NCI-H345 treated with DMSO at 0.1 percent for 48 hours (cell line): ENCODE data around the gene PLVAP.
A peak's percentile ranks its signal among the peaks of the same experiment; 100 is the strongest.
"Not testable (repeated sequence)": the region's sequence is repeated elsewhere in the genome, so short reads cannot be mapped to it uniquely, and the experiment has no call there.

Experiments used
- DNase-seq: peaks from one replicate; lab custom pipeline; 2025; ENCODE audit not compliant: unreplicated experiment; lab: John Stamatoyannopoulos, UW

The PLVAP gene

DNA sequence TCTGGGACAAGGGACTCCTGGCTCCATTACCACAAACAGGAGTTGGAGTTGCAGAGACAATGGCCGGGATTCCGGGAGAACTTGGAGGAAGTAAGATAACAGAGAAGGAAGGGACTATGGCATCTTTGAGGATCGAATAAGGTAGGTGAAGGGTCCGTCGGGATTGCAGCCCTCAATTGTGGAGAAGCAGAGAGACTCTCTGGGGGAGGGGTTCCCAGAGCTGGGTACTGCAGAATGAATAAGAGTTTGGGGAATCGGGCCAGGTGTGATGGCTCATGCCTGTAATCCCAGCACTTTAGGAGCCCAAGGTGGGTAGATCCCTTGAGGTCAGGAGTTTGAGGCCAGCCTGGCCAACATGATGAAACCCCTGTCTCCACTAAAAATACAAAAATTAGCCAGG lies 24.5 kb upstream of the PLVAP start:
- no peak for DNase-seq

DNA sequence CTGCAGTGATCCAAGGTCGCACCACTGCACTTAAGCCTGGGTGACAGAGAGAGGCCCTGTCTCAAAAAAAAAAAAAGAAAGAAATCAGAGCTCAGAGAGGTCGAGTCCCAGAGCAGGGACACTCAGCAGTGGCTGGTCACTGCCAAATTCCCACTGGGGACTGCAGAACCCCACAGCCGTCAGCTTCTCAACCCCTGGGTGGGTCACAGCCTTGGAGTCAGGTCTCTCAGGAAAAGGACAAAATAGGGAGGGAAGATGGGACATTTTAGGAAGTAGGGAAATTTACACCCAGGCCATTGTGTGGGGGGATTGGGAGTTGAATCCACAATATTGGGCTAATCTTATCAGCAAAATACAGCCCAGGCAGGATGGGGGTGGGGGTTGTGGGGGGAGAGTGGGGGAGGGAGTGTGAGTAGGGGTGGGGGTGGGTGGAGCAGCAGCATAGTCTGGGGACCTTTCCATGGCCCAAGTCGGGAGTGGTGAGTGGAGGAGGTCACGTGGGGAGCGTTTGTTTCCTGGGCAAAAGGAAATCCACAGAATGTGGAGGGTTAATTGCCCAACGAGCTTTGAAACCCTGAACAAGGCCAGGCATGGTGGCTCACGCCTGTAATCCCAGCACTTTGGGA lies 21.9 kb upstream of the PLVAP start:
- DNase-seq: no peak

DNA sequence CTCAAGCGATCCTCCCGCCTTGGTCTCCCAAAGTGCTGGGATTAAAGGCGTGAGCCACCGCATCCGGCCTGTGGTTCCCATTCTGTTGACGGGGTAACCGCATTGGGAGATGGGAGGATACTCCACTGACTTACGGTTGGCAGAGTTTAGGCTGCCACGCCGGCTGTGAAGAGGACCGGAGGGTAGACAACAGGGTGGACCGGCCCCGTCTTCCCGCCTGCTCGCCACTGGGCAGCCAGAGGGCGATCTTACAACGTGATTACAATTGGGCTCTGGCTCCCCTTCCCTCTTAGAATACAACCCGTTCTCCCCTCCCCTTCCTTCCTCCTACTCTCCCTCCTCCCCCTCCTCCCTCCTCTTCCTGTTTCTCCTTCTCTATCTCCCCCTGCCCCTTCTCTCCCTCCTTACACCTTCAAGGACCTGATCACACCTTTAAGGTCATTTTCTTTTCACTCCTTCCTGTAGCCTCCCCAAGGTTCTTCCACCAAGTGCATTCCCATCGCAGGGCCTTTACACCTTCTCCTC lies 17.8 kb upstream of the PLVAP start:
- no peak for DNase-seq

DNA sequence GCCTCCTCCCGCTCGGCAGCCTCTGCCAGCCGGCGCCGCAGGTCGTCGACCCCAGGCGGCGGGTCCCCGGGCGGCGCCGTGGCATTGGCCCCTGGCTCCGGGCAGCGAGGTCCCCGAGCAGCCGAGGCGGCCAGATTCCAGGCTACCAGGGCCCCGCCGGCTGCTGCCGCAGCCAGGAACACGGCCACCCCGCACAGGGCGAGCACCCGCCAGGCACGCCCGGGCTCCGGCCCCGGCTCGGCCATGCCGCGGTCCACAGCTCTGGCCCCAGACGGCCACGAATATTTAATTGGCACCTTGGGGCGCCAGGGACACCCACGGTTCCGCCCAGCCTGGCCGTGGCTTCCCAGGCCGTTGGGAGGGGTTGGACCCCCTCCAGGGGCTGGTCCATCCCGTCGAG lies 16.8 kb upstream of the PLVAP start, which contains the start of gene CCDC194:
Gene CCDC194, minus strand, starts transcription at position 283 of the 400 bp plus-strand sequence. Its CDS starts 38 bp downstream, at position 245.
- DNase-seq: no peak

DNA sequence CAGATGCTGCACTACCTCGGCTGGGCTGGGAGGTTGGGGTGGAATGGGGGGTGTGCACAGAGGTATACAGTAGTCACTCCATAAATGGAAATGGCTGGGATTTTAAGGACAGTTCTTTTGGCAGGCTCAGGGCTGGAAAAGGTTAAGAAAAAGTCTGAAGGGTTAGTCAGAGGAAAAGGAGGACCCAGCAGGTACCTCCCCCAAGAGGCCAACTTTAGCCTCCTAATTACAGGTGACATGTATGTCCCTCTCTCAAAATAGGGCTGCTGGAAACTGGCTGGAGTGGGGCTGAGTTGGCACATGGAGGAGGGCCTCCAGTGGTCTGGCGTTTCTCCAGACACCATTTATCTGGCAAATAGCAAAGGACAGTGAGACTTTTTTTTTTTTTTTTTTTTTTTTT lies 15.9 kb upstream of the PLVAP start:
- no peak for DNase-seq

DNA sequence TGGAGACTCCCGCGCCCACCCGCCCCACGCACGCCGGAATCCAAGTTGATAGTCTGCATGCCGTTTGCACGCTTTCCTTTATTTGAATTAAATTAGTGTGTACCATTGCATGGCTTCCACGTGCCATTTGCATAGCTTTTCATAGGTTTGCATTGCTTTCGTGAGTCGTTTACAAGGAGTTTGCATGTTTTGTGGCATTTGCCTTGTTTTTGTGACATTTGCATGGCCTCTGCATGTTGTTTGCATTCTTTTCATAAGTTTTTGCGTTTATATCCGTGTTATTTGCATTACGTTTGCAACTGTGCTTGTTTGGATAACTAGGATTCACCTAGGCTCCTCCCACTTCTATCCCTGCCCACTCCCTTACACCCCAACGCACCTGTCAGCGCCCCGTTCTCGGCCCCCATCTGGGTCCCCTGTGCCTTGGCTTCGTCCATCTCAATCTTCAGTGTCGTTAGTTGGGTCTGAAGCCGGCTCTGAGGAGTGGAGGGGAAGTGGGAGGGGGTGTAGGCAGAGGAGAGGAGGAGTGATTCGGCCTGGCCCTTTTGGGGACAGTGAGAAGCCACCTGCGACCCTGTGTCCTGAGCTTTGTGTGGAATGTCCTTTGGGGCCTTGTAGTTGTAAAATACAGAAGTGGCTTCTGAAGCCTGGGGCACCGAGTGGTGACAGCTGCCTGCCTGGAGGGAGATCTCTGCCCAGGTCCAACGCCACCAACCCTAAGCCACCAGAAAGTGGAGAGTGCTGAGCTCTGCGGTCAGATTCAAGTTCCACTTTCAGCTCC lies 14.4 kb upstream of the PLVAP start:
- no peak for DNase-seq

DNA sequence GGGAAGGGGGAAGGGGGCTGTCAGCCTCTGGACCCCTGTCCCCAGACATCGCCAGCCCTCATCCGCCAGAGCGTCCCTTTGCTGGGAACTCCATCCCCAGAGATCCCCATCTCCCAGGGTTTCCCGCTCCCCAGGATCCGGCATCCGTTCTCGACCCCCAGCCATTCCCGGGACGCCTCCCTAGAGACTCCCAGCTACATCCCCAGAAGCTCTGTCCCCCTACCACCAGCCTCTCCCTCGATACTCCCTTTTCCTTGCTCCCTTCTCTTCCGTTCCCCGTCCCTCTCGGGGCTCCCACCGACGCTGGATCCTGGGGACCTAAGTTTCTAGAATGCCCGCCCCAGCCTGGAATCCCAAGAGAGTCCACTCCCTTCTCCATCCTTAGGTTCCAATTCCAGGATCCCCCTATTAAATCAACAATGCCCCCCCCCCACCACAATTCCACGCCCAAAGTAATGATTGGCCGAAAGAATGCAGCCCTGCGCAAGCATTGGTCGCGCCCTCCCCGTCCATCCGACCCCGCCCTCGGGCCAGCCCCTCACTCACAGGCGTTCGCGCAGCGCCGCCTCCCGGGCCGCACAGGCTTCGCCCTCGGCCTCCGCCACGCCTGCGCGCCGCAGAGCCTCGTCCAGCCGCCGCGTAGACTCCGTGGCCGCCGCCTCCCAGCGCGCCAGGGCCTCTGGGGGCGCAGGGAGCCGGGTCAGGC lies 13.7 kb upstream of the PLVAP start:
- peak; percentile 50 for DNase-seq

DNA sequence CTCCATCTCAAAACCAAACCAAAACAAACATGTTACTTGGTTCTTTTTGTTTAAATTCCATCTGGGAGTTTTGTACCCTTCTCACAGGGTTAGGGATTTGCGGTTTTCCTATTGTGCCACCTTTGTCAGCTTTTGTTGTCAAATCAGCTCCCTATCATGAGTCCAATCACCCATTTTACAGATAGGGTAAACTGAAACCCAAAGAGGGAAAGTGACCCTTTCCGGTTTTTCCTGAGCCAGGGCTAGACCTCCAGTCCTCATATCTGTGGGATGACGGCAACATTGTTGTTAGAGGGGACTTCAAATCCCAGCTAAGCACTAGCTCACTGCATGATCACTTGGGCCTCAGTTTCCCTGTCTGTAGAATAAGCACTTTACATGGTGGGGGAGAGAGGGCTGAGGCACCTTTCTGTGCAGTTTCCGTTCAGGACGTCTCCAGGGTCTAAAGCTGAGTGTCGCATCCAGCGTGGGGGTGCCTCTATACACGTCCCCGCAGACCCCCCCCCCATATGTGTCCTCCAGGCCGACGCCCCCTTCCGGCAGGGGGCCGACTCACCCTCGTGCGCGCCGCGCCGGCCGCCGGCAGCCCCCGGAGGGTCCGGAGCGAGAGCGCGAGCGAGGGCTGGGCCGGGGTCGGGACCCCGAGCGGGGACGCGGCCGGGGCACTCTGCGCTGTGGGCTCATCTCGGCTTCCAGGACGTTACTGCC lies 13.0 kb upstream of the PLVAP start:
- no peak for DNase-seq

DNA sequence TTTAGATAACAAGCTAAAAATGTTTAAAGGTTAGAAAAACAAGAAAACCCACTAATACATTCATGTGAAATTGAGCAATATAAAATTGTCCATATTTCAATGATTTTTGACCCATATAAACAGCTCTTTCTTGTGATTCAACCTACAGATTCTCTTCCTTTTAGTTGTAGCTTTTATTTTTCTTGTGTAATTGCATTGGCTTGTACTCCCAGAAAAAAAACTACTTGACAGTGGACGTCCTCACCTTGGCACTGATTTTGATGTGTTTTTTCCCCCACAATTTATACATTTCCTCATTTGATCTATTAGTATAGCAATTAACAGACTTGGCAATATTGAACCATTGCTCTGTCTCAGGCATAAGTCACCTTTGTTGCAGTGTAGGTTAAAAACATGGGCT lies 12.1 kb upstream of the PLVAP start:
- no peak for DNase-seq

DNA sequence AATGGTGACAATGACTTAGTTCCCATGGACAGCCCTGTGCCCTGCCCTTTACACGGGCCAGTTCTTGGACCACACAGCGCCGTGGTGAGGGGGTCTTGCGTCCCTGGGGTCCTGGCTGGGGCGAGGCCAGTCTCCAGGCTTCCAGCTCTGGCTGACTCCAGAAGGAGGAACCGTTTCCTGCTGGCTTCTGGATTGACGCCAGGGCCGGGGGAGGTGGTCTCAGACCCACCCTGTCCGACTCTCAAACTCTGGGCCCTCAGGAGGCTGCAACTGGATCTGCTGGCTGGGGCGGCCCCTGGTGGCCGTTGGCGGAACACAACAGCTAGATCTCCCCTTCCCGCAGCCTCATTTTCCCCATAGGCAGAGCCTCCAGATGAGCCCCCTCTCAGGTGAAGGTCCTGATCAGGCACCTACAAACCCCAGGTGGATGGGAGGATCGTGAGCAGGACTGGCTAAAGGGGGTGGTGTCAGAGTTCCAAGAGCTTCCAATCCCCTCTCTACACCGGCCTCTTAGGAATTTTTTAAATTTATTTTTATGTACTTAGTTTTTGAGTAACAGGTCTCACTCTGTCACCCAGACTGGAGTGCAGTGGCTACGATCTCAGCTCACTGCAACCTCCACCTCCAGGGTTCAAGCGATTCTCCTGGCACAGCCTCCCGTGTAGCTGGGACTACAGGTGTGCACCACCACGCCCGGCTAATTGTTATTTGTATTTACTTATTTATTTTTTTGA lies 8.9 kb upstream of the PLVAP start:
- DNase-seq: peak; percentile 4

DNA sequence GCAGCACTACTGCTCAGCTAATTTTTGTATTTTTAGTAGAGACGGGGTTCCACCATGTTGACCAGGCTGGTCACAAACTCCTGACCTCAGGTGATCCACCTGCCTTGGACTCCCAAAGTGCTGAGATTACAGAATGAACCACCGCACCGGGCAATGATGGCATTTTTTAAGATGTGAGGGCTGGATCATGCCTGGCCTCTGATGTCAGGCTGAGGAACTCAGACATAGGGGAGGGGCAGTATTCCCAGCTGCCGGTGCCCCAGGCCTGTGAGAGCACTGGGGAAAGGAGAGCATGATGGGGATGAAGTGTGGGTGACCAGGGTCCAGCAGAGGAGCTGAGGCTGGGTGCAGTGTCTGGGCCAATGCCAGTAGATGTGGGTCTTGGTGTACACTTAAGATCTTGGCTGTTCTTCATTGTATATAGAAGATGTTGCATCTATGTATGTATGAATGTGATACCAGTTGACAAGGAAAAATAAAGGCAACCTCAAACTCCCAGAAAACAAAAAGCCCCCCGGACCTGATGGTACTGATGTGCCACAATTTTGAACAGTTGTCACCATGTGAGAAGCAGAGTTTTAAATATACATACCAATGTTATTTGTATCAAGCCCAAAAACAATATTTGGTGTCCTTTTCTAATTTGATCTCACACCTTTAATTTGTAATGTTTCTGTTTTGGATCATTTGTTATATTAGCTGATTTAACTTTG lies 3.4 kb upstream of the PLVAP start:
- no peak for DNase-seq

DNA sequence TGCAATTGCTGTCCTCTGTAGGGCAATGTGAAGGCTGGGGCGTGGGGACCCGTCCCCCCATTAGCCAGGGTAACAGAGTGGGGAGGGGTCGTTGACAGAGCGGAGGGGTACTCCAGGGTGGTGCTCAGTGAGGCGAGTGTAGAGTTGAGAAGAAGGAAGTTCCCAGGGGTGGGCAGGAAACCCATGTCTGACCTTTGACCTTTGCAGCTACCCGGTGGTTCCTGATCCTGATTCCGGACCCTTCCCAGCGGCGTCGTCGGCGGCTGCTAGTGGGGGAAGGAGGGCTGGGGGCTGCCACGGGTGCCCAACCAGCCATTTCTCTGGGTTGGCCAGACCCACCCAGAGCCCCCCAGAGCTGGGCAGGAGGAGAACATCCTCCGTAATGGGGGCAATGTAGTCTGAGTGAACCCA lies 2.1 kb upstream of the PLVAP start:
- no peak for DNase-seq

DNA sequence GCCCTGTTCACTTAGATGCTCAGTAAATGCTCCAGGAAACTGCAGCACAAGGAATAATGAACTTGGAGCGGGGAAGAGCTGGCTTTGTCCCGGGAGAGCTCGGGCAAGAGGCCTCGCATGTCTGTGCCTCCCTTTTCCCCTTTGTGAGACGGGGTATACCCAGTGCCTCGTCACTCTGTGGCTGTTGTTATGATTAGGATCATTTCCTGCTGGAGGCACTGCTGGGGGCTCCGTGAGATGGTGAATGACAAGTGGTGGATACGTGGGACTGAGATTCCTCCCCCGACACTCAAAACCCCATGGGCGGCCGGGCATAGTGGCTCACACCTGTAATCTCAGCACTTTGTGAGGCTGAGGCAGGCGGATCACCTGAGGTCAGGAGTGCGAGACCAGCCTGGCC lies 1.1 kb upstream of the PLVAP start:
- no peak for DNase-seq

DNA sequence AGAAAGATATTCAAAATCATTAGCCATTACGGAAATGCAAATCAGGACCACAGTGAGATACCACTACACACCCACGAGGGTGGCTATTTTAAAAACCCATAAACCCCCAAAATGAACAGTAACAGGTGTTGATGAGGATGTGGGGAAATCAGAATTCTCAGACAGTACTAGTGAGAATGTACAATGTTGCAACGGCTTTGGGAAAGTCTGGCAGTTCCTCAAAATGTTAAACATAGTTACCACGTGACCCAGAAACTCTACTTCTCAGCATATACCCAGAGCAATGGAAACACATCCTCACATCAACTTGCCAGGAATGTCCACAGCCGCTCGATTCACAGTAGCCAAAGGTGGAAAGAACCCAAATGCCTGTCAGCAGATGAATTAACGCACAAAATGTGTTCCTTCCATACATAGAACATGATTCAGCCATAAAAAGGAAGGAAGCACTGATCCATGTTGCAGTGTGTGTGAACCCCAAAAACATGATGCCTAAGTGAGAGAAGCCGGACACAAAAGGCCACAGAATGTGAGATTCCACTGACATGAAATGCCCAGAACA lies 7.0 kb downstream of the PLVAP start:
- DNase-seq: no peak

DNA sequence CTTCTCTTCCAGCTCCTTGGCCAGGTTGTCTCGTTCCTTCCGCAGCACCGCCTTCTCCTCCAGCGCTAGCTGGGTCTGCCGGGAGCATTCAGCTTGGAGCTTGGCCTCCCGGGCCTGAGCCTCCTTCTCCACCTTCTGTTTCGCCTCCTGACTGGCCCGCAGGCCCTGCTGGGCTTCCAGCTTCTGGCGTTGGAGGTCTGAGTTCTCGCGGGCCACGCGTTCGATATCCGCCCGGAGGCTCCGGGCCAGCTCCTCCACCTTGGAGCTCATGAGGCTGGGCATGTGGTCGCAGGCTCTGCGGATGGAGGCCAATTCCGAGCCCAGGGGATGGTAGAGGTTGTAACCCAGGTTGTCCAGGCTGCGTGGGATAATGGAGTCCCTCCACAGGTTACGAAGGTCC lies 11.8 kb downstream of the PLVAP start:
- DNase-seq: no peak

DNA sequence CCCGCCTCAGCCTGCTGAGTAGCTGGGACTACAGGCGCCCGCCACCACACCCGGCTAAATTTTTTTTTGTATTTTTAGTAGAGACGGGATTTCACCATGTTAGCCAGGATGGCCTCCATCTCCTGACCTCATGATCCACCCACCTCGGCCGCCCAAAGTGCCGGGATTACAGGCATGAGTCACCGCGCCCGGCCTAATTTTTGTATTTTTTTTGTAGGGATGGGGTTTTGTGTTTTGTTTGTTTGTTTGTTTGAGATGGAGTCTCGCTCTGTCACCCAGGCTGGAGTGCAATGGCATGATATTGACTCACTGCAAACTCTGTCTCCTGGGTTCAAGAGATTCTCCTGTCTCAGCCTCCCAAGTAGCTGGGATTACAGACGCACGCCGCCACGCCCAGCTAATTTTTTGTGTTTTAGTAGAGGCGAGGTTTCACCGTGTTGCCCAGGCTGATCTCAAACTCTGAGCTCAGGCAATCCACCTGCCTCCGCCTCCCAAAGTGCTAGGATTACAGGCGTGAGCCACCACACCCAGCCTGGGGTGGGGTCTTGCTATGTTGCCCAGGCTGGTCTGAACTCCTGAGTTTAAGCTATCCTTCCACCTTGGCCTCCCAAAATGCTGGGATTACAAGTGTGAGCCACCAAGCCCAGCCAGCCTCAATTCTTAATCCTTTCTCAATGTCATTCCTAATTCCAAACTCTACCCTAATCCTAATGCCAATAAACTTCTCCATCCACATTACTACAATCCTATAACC lies 13.1 kb downstream of the PLVAP start:
- not testable (repeated sequence) for DNase-seq

DNA sequence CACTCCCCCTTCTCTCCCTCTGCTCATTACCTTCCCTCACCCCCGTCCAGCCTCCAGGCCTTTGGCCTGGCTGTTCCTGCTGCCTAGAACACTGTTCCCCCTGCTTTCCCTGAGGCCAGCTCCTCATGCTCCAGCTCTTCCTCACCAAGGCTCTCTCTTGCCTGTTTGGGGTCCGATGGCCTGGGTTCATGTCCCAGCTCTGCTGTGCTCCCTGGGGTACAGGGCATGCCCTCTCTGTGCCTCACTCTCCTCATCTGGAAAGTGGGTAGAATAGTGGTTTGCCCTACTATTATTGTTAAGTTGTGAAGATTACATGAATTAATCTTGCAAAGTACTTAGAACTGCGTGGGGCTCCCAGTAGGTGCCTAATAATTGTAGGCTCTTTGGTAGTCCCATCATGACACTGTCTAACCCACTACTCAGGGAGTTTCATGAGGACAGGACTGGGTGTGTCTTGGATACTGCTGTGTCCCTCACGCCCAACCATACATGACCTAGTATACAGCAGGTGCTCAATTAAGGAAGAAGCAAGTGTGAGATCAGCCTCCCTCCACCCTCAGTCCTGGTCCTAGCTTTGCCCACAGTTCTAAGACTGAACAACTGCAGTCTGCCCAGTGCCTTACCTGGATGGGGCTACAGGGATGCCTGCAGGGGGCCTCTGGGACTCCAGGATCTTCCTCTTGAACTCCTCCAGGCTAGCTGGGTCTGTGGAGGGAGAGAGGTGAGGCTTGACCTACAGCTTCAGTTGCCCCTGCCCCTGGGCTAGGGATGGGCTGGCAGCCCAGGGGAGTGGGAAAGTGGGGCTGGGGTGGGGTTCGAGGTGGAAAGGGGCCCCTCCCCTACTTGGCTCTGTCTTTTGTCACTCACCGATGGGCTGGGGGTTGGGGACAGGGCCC lies 17.0 kb downstream of the PLVAP start:
- no peak for DNase-seq

DNA sequence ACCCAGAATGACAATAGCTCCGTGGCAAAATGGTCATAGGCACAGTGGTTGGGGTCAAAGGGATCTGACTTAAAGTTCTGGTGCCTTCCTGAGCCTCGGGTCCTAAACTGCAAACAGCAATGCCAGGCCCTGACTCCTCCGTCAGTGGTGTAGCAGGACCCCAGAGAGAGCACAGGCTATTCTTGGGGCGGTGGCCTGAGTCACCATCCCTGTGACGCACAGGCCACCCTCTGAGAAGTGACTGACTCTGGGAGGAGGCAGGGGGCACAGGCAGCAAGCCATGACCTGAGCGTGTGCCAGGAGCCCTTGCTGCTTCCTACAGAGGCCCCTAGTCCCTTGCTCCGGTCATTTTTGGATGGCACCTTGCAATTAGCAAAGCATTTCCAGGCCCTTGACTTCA lies 18.7 kb downstream of the PLVAP start:
- DNase-seq: no peak
